HG03354 (cell line): Measurements from ENCODE around the gene FOXN1.

Experiments
- ATAC-seq: cut with Tn5 transposase; IDR thresholded peaks from one replicate; pipeline ENCODE4 v1.9.1; 2021; ENCODE audit warnings: mild to moderate bottlenecking; ENCODE audit not compliant: unreplicated experiment, poor library complexity, severe bottlenecking

The FOXN1 gene

GRCh38 chr17:28498652-28499363, 7.3 kb upstream of the FOXN1 start:
- no peak for ATAC-seq

- no peak for ATAC-seq
Measured at GRCh38 chr17:28499364-28499664, 6.8 kb upstream of the FOXN1 start.

GRCh38 chr17:28499684-28500357, 6.3 kb upstream of the FOXN1 start:
- ATAC-seq, result no peak

- ATAC-seq, result no peak
Measured at GRCh38 chr17:28500712-28501379, 5.3 kb upstream of the FOXN1 start.

- no peak for ATAC-seq
Measured at GRCh38 chr17:28501421-28502284, 4.5 kb upstream of the FOXN1 start.

GRCh38 chr17:28503420-28503819, 2.7 kb upstream of the FOXN1 start:
- ATAC-seq, result no peak

- ATAC-seq, result no peak
Measured at GRCh38 chr17:28506763-28507487, 777 bp downstream of the FOXN1 start.

- ATAC-seq, result no peak
Measured at GRCh38 chr17:28507567-28508203, 1.5 kb downstream of the FOXN1 start.

- no peak for ATAC-seq
Measured at GRCh38 chr17:28508211-28508724, 2.1 kb downstream of the FOXN1 start.

- ATAC-seq, result no peak
Measured at GRCh38 chr17:28509789-28510188, 3.6 kb downstream of the FOXN1 start.

- no peak for ATAC-seq
Measured at GRCh38 chr17:28511858-28512461, 5.8 kb downstream of the FOXN1 start.

GRCh38 chr17:28513476-28513875, 7.3 kb downstream of the FOXN1 start:
- ATAC-seq, result no peak

GRCh38 chr17:28514561-28515002, 8.4 kb downstream of the FOXN1 start:
- no peak for ATAC-seq

GRCh38 chr17:28515518-28515917, 9.4 kb downstream of the FOXN1 start:
- no peak for ATAC-seq

GRCh38 chr17:28518132-28518531, 12.0 kb downstream of the FOXN1 start:
- no peak for ATAC-seq

- no peak for ATAC-seq
Measured at GRCh38 chr17:28518578-28518977, 12.4 kb downstream of the FOXN1 start.

GRCh38 chr17:28519236-28519635, 13.1 kb downstream of the FOXN1 start:
- ATAC-seq, result no peak

GRCh38 chr17:28520687-28521086, 14.5 kb downstream of the FOXN1 start:
- no peak for ATAC-seq
